Thyroid gland (tissue), 4 donors: Measurements from ENCODE around the gene REELD1. TPM values are rescaled to one million over a fixed set of nuclear protein-coding genes. Genes with fewer than 3 reads are reported as not detected.

ENCODE experiments used
- DNase-seq, 2 donors: peaks; one replicate each; pipeline ENCODE4 v3.0.0-alpha.2; 2019
- H3K27ac ChIP-seq, 3 donors: fragments of 200-600 bp; sonication (generic); 1 replicate in 2 of 3; 2 replicates in 1 of 3; pipeline ENCODE4 v1.5.1; 2016 to 2019; ENCODE audit warnings: mild to moderate bottlenecking in 1 of 3, moderate library complexity in 1 of 3
- H3K27me3 ChIP-seq: fragments of 200-600 bp; sonication (generic); one replicate; pipeline ENCODE4 v1.5.1; 2019
- H3K36me3 ChIP-seq, 2 donors: fragments of 200-600 bp; sonication (generic); one replicate each; pipeline ENCODE4 v1.5.1; 2016 to 2019
- H3K4me1 ChIP-seq, 2 donors: fragments of 200-600 bp; sonication (generic); one replicate each; pipeline ENCODE4 v1.5.1; 2017 to 2019
- H3K4me3 ChIP-seq, 3 donors: fragments of 200-600 bp; sonication (generic); replicated peaks in 1 of 3; 1 replicate in 2 of 3; 2 replicates in 1 of 3; pipeline ENCODE4 v1.5.1; 2016; ENCODE audit warnings: mild to moderate bottlenecking in 1 of 3
- H3K9me3 ChIP-seq: fragments of 200-600 bp; sonication (generic); one replicate; pipeline ENCODE4 v1.5.1; 2017
- CTCF ChIP-seq, 6 experiments: fragments of 200-600 bp in 3 of 6; fragments of 450-650 bp in 3 of 6; sonication (generic) in 3 of 6; IDR thresholded peaks; one replicate each; pipeline ENCODE4 v1.5.1; 2016 to 2019; ENCODE audit warnings: antibody characterized with exemption in 6 of 6, mild to moderate bottlenecking in 2 of 6, inconsistent platforms in 1 of 6, moderate library complexity in 1 of 6
- POLR2A ChIP-seq, 2 donors: fragments of 450-650 bp; IDR thresholded peaks; one replicate each; pipeline ENCODE4 v1.6.1; 2017; ENCODE audit warnings: antibody characterized with exemption in 2 of 2, mild to moderate bottlenecking in 2 of 2, moderate library complexity in 1 of 2
- WGBS, 2 donors: methylation state at CpG; one replicate each; pipeline ENCODE4 v1.1.5; 2017; 5-methylcytosine and 5-hydroxymethylcytosine counted together
- intact Hi-C: fragments of 100-400 bp; cut with DNase I; formaldehyde crosslinking; loops from one replicate; pipeline ENCODE4 v1.15.1; 2023
- total RNA-seq, 4 donors: library from RNA; depleted of rRNA; stranded (reverse); fragments of >200 nt; gene quantifications; one replicate each; pipeline ENCODE4 v1.2.3, GENCODE V29; 2016

REELD1 gene
- total RNA-seq, 4 donors from 2014 or later, result 0.11 to 0.42 (median 0.13) TPM; not detected in 1

GRCh38 chr4:146278986-146279385 lies 64.6 kb downstream of the REELD1 start:
- Histone ChIP-seq H3K9me3 (no peaks in the 10 kb centered on the region), H3K4me3 (no peak overlapping the region), H3K36me3 (no peaks in the 10 kb centered on the region), H3K4me1 (no peaks in the 10 kb centered on the region), H3K27ac (no peak overlapping the region), H3K27me3 (no peaks in the 10 kb centered on the region)
- 65 to 83% methylated on average over 1 of the region's 1 CpG for WGBS, 2 donors
- TF ChIP-seq CTCF (IDR thresholded peaks at IDR 0.05) (no peak), POLR2A (IDR thresholded peaks at IDR 0.05) (no peak)
- DNase-seq, result no peak
- intact Hi-C loops, result no loop called here

Other genes with a start within 250 kb of the REELD1 start
- 10 to 100 TPM; 25.1 to 43.9 (median 31.9) TPM for gene LSM6, start 38.8 kb upstream of the REELD1 start, total RNA-seq